HG03066 (cell line): Measurements from ENCODE around the gene PRKCE.
A peak's percentile ranks its signal among the peaks of the same experiment; 100 is the strongest.

Experiments
- ATAC-seq: cut with Tn5 transposase; IDR thresholded peaks from one replicate; pipeline ENCODE4 v1.9.1; 2021; ENCODE audit warnings: low read depth; ENCODE audit not compliant: unreplicated experiment

The PRKCE gene

GRCh38 chr2:46169467-46169866, 518.0 kb downstream of the PRKCE start:
- no peak for ATAC-seq

DNA sequence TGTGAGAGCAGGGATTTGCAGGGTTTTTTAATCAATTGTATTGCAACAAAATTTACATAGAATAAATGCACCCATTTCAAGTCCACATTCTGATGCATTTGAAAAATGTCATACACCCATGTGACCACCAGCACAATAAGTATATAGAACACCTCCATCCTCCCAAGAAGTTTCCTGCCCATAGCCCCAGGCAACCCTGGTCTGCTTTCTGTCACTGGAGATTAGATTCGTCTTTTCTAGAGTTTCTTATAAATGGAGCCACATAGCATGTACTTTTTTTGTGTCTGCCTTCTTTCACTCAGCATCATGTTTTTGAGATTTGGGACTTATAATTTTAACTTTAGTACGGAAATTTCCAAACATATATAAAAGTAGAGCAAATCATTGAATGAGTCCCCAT, 518.6 kb downstream of the PRKCE start:
- ATAC-seq, result no peak

DNA sequence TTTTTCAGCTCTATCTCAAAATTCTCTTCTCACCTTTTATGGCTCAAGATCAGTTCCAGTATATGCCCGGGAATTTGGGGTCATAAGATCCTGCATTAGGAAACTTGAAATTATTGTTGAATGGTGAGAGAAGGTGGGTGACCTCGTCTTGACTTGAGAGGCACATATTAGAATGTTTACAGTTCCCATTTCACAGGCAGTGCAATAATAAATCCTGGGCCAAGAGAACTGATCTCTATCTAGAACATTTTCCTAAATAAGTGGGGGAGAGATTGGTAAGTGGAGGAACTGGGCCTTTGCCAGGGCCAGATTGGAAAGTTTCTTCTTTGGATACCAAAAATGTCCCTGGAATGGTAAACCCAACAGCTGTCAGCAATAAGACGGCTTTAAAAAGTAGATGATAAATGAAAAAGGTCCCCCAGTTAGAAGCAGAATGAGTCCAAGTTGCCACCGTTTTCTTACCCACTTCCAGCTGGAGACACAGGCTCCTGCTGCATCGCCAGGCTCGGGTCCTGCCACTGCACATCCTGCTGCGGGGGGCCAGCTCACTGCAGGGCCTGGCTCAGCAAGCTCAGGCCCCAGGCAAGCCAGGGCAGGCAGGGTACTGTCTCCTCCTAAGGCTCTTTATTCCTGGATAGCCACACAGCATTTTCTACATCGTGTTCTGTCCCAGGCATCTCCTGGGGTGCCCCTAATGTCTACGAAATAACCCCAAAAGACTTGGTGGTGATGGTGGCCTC, 519.3 kb downstream of the PRKCE start:
- ATAC-seq, result no peak

DNA sequence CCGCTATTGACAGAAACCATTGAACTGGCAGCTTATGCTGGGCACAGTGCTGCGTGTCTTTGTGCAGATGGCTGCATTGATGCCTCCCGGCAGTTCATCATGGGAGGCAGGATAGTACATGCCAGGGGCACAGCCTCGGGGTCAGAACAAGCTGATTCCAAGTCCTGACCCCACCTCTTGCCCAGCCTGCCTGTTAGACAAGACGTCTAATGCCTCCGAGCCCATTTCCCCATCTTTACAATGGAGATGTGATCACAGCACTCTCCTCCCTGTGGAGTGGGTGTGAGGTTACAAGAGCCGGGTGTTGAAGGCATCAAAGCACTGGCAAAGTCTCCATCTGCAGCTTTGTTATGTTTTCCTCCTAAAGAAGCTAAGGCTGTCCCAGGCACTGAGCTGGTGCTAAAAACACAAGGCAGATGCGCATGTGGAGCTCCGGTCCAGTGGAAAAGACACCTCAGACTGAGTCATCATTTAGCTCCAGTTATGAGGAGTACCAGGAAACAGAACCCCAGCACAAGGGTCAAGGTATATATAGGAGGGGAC, 520.0 kb downstream of the PRKCE start:
- no peak for ATAC-seq

DNA sequence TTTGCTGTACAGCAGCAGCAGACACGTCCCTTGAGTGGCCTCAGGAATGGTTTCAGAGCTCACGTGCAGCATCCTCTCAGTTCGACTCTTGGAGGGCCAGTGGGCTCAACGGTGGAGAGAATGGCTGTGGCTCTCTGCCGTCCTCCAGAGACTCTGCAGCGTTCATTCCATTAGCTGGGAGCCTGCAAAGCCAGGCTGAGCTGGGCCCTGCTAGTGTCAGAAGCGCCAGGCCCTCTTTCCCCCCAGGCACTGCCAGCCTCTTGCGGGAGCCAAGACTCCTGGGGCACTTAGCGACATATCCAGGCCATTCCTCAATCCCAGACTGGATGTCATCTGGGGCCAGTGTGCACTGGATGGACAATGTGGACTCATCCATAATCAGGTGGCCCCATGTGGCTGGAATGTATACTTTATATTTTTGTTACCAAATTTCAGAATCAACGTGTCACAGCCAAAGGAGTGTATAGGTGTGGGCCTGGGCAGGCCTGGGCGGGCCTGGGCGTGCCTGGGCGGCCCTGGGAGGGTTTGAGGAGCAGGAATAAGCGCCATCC, 520.6 kb downstream of the PRKCE start:
- ATAC-seq, result no peak

DNA sequence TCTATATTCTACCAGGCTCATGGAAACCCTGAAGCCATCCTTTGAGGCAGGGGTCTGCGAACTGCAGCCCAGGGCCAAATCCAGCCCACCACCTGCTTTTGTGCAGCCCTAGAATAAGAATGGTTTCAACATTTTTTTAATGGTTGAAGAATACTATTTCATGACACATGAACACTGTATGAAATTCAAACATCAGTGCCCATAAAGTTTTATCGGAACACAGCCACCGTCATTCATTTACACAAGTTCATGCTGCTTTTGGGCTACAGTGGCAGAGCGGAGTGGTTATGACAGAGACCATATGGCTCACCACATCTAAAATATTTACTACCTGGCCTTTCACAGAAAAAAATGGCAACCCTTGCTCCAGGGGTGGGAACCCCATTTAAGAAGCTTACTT, 521.6 kb downstream of the PRKCE start:
- ATAC-seq, result no peak

DNA sequence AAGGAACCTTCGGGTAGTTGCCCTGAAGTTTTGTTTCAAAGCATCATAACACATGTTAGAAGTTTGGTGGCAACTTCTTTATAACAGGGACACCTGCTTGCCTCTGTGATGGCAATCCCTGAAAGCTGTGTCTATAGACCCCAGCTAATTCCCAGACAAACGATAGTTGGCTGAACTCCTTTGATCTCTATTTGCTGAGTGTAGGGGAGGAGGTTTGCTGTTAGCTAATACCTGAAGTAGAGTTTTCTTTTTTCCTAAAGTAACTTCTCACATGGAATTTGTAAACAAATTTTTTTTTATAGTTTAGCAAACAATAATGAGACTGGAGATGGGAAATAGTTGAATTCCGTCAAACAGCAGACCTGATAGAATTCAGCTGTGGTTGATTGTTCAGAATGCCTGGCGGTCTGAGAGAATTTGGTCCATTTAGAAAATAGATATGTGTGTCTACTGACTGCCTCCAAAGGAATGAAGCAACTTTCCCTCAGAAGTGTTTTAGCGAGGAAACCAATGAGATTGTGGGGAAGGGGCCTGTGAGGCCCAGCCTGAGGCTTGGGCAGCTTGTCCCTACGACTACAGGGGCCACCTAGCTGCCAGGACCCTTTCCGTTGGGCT, 522.3 kb downstream of the PRKCE start:
- ATAC-seq, result no peak

GRCh38 chr2:46174345-46175170, 523.1 kb downstream of the PRKCE start:
- ATAC-seq, result no peak

- ATAC-seq, result no peak
Observed at GRCh38 chr2:46175419-46175818, 523.9 kb downstream of the PRKCE start.

DNA sequence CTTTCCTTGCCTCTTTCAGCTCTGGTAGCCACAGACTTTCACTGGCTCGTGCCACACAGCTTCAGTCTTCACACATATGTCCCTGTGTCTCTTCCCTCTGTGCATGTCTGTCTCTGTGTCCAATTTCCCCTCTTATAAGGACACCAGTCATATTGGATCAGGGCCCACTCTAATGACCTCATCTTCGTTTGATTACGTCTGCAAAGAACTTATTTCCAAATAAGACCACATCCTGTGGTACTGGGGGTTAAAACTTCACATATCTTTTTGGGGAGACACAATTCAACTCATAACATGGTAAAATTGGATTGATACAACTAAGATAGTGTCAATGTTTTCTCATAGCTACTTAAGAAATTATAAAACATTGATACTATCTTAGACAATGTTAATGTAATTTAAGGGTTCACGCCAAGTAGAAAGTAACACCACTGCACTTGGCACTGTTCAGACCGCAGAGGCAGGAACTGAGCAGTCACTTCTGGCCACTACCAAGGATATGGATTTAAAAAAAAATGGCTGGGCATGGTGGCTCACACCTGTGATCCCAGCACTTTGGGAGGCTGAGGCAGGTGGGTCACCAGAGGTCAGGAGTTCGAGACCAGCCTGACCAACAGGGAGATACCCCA, 526.1 kb downstream of the PRKCE start:
- no peak for ATAC-seq

DNA sequence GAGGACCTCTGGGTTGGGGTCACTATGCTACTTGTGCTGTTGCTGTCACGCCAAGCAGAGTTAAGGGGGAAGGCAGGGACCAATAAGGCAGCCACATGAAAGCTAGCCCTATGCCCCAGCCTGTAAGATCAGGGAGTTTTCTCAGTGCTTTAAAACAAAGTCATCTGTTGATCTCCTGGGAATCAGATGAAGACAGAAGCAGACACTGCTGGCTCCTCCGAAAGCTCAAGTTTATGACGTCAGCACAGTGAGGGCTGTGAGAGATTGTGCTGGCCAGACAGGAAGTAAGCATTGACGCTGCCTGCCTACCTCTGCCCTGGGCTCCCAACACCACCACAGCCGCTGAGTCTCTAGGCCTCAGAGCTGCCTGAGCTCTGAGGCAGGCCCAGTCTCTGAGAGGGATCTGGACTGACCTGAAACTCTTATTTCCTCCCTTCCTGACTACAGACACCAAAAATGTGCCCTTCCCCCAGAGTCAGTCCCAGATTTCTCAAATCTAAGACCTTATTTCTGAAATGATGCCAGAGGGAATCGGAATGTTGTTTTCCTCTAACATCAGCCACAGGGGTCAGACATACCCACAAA, 527.7 kb downstream of the PRKCE start:
- ATAC-seq, result no peak

GRCh38 chr2:46180189-46180588, 528.7 kb downstream of the PRKCE start:
- no peak for ATAC-seq

DNA sequence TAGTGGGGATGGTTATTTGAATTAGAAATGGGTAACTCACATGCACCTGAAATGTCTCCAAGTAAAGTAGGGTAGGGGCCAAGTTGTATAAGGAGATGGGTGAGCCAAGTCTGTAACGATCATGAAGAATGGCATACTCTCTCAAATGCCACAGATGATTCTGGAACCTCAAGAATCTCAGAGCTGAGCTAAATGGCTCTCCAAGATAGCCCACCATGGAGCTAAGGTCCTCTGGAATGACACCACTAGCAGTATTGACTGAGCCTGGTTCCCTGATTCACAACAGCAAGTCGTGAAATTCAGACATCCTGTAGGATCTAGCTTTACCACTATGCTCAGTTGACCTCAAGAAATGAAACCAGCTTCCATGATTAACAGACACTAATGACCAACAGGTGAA, 529.8 kb downstream of the PRKCE start:
- ATAC-seq, result no peak

DNA sequence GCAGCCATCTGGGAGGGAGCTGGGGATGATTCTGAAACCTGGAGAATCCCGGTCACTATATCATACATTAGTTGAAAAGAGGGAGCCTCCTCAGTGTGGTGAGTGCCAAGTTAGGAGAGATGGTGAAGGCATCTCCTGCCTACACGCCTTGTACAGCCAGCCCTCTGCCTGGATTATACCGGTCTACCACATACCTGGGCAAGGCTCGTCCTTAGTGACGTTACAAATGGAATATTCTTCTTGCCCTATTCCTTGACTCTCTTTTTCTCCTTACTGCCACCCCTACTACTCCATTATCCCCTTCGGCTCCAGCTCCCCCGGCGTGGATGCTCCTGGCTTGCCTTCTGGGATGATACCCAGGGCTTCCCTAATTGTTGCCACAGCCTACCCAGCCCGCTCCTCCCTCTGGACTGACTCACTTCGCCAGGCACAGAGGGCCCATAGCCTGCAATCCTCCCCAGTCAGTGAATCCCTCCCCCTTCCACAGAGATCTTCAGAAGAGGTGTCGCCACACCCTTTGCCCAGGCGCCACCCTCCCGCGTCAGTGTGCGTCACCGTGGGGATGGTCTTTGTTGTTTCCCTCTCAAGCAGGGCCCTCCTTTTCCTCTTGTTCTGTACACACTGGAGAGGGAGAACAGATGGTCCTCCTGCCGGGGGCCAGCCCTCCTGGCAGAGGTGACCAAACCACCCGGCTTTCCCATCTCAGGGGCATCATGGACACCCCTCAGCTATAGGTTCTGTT, 530.5 kb downstream of the PRKCE start:
- no peak for ATAC-seq

DNA sequence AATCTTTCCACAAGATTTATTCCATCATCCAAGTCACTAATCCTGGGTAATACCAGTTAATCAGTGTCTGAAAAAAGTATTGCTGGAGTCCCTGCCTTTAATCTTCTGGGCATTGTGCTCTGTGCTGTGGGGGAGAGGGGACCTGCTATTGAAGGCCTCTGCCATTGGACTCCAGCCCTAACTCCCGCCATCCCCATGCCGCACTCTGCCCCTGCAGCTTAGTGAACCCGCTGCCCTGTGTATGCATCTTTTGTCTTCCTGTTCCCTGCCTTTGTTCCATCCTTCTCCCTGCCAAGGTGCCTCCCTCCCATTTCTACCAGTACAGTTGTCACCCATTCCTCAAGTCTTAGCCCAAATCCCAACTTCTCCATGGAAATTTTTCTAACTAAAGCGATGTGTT, 532.0 kb downstream of the PRKCE start:
- ATAC-seq, result no peak

DNA sequence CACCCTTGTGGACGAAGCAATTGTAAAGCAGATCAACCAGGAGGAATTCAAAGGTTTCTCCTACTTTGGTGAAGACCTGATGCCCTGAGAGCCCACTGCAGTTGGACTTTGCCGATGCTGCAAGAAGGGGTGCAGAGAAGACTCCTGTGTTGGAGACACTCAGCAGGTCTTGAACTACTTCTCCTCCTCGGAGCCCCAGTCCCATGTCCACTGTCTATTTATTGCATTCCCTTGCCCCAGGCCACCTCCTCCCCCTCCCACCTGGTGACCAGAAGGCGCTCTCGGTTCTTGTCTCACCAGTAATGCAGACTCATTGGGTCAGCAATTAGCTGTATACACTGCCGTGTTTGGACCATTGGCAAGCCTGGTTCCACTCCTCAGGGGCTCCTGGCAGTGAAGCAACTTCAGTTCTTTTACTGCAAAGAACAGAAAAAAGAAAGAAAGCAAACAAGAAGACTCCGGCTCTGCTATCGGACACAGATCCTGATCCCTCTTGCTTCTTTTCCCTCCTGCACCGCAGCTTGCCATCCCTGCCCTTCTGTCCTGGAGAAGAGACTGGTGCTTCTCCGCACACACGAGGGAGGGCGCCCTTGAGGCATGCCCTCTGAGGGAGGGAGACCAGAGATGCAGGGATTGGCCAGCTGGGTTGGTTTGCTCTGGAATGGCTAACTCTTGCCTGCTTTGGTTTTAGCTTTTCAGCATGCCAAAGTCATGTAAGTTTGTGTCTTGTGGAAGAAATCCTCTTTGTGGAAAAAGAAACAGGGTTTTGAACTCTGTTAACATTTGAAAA, 533.5 kb downstream of the PRKCE start:
- no peak for ATAC-seq

GRCh38 chr2:46187112-46187618, 535.7 kb downstream of the PRKCE start:
- peak; percentile 97 for ATAC-seq

- ATAC-seq, result no peak
Observed at GRCh38 chr2:46188041-46188716, 536.7 kb downstream of the PRKCE start.
